HCT116 (cell line): Measurements from ENCODE around the gene SH2D3C. TPM values are rescaled to one million over a fixed set of nuclear protein-coding genes. Genes with fewer than 3 reads are reported as not detected.

ENCODE experiments used
- ATAC-seq: fragments of 200-7000 bp; cut with Tn5 transposase; 2 replicates; pipeline ENCODE4 v1.9.1; 2020; ENCODE audit warnings: mild to moderate bottlenecking, moderate library complexity
- BruUV-seq: library from RNA; stranded (reverse); fragments of 400-500 nt; replicated peaks from 2 replicates; lab custom pipeline; 2021; lab: Mats Ljungman, UMichigan
- CTCF ChIA-PET: fragments of 300-600 bp; sonication (Branson Sonifier 250); formaldehyde crosslinking; loops from one replicate; lab custom pipeline; 2021; ENCODE audit warnings: antibody characterized with exemption; lab: Charles Lee
- POLR2A ChIA-PET: fragments of 300-600, 350-600 bp; sonication (Branson Sonifier 250); formaldehyde crosslinking; loops from one replicate; lab custom pipeline; 2021; ENCODE audit warnings: antibody characterized with exemption; lab: Charles Lee
- RAD21 ChIA-PET, 2 experiments: fragments of 300-600 bp; sonication (Branson Sonifier 250); formaldehyde crosslinking; loops; one replicate each; lab custom pipeline; 2023; ENCODE audit warnings: low total read pairs in 2 of 2; ENCODE audit not compliant: uncharacterized antibody in 2 of 2, unreplicated experiment in 2 of 2, low non-redundant PET in 1 of 2; lab: Charles Lee
- DNase-seq: peaks from one replicate; pipeline ENCODE4 v3.0.0-alpha.2; 2010; ENCODE audit warnings: low read depth, low spot score
- H2AFZ ChIP-seq: fragments of 200-600 bp; shearing (Covaris generic), sonication (generic); 2 replicates; pipeline ENCODE4 v1.6.1; 2017; ENCODE audit warnings: low read depth, mixed run types, mixed read lengths, antibody characterized with exemption, low read length; ENCODE audit not compliant: poor library complexity, severe bottlenecking
- H3K27ac ChIP-seq: 2 replicates; pipeline ENCODE4 v1.5.1; 2012; ENCODE audit warnings: low read depth, low read length
- H3K27me3 ChIP-seq: fragments of 200-600 bp; sonication (generic); 2 replicates; pipeline ENCODE4 v1.6.1; 2016; ENCODE audit warnings: mixed run types, low read length, mixed read lengths; ENCODE audit not compliant: insufficient read depth
- H3K36me3 ChIP-seq, 2 experiments: fragments of 200-500 bp in 1 of 2; fragments of 200-600 bp in 1 of 2; sonication (Bioruptor generic) in 1 of 2; sonication (generic) in 1 of 2; 2 replicates each; pipeline versions ENCODE4 v1.5.1 to v1.6.1; 2014 to 2016; ENCODE audit warnings: low read length in 2 of 2, inconsistent platforms in 1 of 2, mixed read lengths in 1 of 2, mixed run types in 1 of 2; ENCODE audit not compliant: insufficient read depth in 2 of 2, control insufficient read depth in 1 of 2
- H3K4me1 ChIP-seq, 2 experiments: fragments of 200-600 bp in 1 of 2; sonication (generic) in 1 of 2; 2 replicates each; pipeline versions ENCODE4 v1.5.1 to v1.6.1; 2012 to 2017; ENCODE audit warnings: low read length in 2 of 2, inconsistent platforms in 1 of 2, mild to moderate bottlenecking in 1 of 2, mixed read lengths in 1 of 2, mixed run types in 1 of 2, moderate library complexity in 1 of 2; ENCODE audit not compliant: insufficient read depth in 2 of 2, control insufficient read depth in 1 of 2
- H3K4me2 ChIP-seq: fragments of 200-600 bp; sonication (generic); 2 replicates; pipeline ENCODE4 v1.6.1; 2017; ENCODE audit warnings: mixed run types, low read length, mixed read lengths
- H3K4me3 ChIP-seq, 2 experiments: fragments of 200-600 bp in 1 of 2; sonication (generic) in 1 of 2; replicated peaks in 1 of 2; 2 replicates each; pipeline ENCODE4 v1.5.1; 2011 to 2016; ENCODE audit warnings: low read length in 2 of 2, control low read depth in 1 of 2, low read depth in 1 of 2, mild to moderate bottlenecking in 1 of 2, mixed read lengths in 1 of 2, mixed run types in 1 of 2
- H3K79me2 ChIP-seq: fragments of 200-600 bp; sonication (generic); 2 replicates; pipeline ENCODE4 v1.6.1; 2017; ENCODE audit warnings: mild to moderate bottlenecking, mixed run types, low read length, moderate library complexity, mixed read lengths; ENCODE audit not compliant: insufficient read depth
- H3K9ac ChIP-seq: fragments of 200-600 bp; sonication (generic); 2 replicates; pipeline ENCODE4 v1.6.1; 2016; ENCODE audit warnings: low read length, mixed read lengths
- H3K9me2 ChIP-seq: fragments of 200-600 bp; sonication (generic), shearing (Covaris generic); 2 replicates; pipeline ENCODE4 v1.6.1; 2017; ENCODE audit warnings: mixed run types, mild to moderate bottlenecking, moderate library complexity; ENCODE audit not compliant: insufficient read depth
- H3K9me3 ChIP-seq, 2 experiments: fragments of 200-500 bp in 1 of 2; fragments of 200-600 bp in 1 of 2; sonication (Bioruptor generic) in 1 of 2; sonication (generic) in 1 of 2; 2 replicates each; pipeline ENCODE4 v1.6.1; 2014 to 2017; ENCODE audit warnings: low read length in 2 of 2, mixed read lengths in 2 of 2, inconsistent platforms in 1 of 2, low read depth in 1 of 2, mild to moderate bottlenecking in 1 of 2, mixed run types in 1 of 2, moderate library complexity in 1 of 2; ENCODE audit not compliant: control insufficient read depth in 1 of 2, insufficient read depth in 1 of 2
- H4K20me1 ChIP-seq: fragments of 200-600 bp; sonication (generic), shearing (Covaris generic); 2 replicates; pipeline ENCODE4 v1.6.1; 2017; ENCODE audit warnings: mixed run types, mild to moderate bottlenecking, moderate library complexity; ENCODE audit not compliant: insufficient read depth
- ATF3 ChIP-seq: IDR thresholded peaks from 2 replicates; pipeline ENCODE4 v1.6.1; 2012
- CBX3 ChIP-seq: IDR thresholded peaks from 2 replicates; pipeline ENCODE4 v1.6.1; 2012; ENCODE audit warnings: low read depth
- CEBPB ChIP-seq: IDR thresholded peaks from 2 replicates; pipeline ENCODE4 v1.6.1; 2012; ENCODE audit warnings: low read depth
- CTCF ChIP-seq, 3 experiments: fragments of 200-600 bp in 1 of 3; sonication (generic) in 1 of 3; IDR thresholded peaks in 2 of 3; conservative IDR thresholded peaks in 1 of 3; 2 replicates each; pipeline ENCODE4 v1.5.1; 2012 to 2017; ENCODE audit warnings: low read depth in 2 of 3, low read length in 2 of 3, antibody characterized with exemption in 1 of 3, borderline replicate concordance in 1 of 3, control low read depth in 1 of 3, mild to moderate bottlenecking in 1 of 3, mixed read lengths in 1 of 3, mixed run types in 1 of 3, moderate library complexity in 1 of 3; ENCODE audit not compliant: insufficient read depth in 1 of 3
- EGR1 ChIP-seq: IDR thresholded peaks from 2 replicates; pipeline ENCODE4 v1.6.1; 2012; ENCODE audit warnings: low read depth
- ELF1 ChIP-seq: IDR thresholded peaks from 2 replicates; pipeline ENCODE4 v1.6.1; 2012; ENCODE audit warnings: low read depth, borderline replicate concordance
- EZH2 ChIP-seq: fragments of 200-600 bp; sonication (generic); IDR thresholded peaks from 2 replicates; pipeline ENCODE4 v1.6.1; 2017; ENCODE audit warnings: antibody characterized with exemption, mixed run types
- EZH2phosphoT487 ChIP-seq: fragments of 200-600 bp; IDR thresholded peaks from 2 replicates; pipeline ENCODE4 v1.6.1; 2018; ENCODE audit warnings: antibody characterized with exemption, borderline replicate concordance
- FOSL1 ChIP-seq: IDR thresholded peaks from 2 replicates; pipeline ENCODE4 v1.6.1; 2012; ENCODE audit warnings: low read depth
- MAX ChIP-seq: IDR thresholded peaks from 2 replicates; pipeline ENCODE4 v1.6.1; 2012
- POLR2A ChIP-seq: IDR thresholded peaks from 2 replicates; pipeline ENCODE4 v1.7.0; 2011; ENCODE audit warnings: borderline replicate concordance; ENCODE audit not compliant: insufficient read depth, insufficient read length; ENCODE audit errors: extremely low read depth
- POLR2AphosphoS5 ChIP-seq: IDR thresholded peaks from 2 replicates; pipeline ENCODE4 v1.6.1; 2011; ENCODE audit warnings: mild to moderate bottlenecking, low read depth, low read length, moderate library complexity
- RAD21 ChIP-seq: IDR thresholded peaks from 2 replicates; pipeline ENCODE4 v1.6.1; 2012; ENCODE audit warnings: low read depth, mild to moderate bottlenecking
- SIN3A ChIP-seq: IDR thresholded peaks from 2 replicates; pipeline ENCODE4 v1.6.1; 2012; ENCODE audit warnings: low read depth
- SP1 ChIP-seq: IDR thresholded peaks from 2 replicates; pipeline ENCODE4 v1.6.1; 2012; ENCODE audit warnings: low read depth
- YY1 ChIP-seq: IDR thresholded peaks from 2 replicates; pipeline ENCODE4 v1.6.1; 2011; ENCODE audit warnings: low read length, low read depth, moderate library complexity, mild to moderate bottlenecking; ENCODE audit not compliant: insufficient replicate concordance; ENCODE audit errors: extremely low read depth
- ZFX ChIP-seq: fragments of 450-650 bp; IDR thresholded peaks from 2 replicates; pipeline ENCODE4 v1.6.1; 2017
- ZNF274 ChIP-seq: fragments of 200-500 bp; sonication (Bioruptor generic); IDR thresholded peaks from 2 replicates; pipeline ENCODE4 v1.6.1; 2014; ENCODE audit warnings: mild to moderate bottlenecking, low read depth, low read length, inconsistent platforms
- intact Hi-C: fragments of 100-400 bp; cut with micrococcal nuclease; formaldehyde crosslinking; loops from 2 replicates; pipeline ENCODE4 v1.10.0; 2022
- total RNA-seq: library from RNA; stranded (reverse); gene quantifications from one replicate; pipeline ENCODE4 v1.2.1, GENCODE V29; 2021; ENCODE audit not compliant: unreplicated experiment

SH2D3C gene
- total RNA-seq, 1 experiment from 2014 or later: 1.3 TPM

GRCh38 chr9:127739614-127740330 is 38.7 kb downstream of the SH2D3C start:
- no peaks in the 10 kb centered on the region for H4K20me1 ChIP-seq
- TF ChIP-seq CBX3 (no peak), ELF1 (no peak), ZNF274 (no peak), YY1 (no peak), RAD21 (no peak), ZFX (no peak), SIN3A (no peak), MAX (no peak), EGR1 (no peak), SP1 (no peak), EZH2 (no peak), POLR2AphosphoS5 (no peak), FOSL1 (no peak), ATF3 (no peak), EZH2phosphoT487 (no peak), CEBPB (no peak), POLR2A (no peak), CTCF (IDR thresholded peaks at IDR 0.05 in 2 of 3, conservative IDR thresholded peaks at IDR 0.05 in 1 of 3; ENCODE audit: borderline replicate concordance in 1 of 3, insufficient read depth in 1 of 3, low read depth in 2 of 3, low read length in 2 of 3) (no peak)
- H3K4me1 ChIP-seq: peaks cover 18 to 37% of the 10 kb centered on the region in 2 experiments
- no peak overlapping the region for H2AFZ ChIP-seq
- H3K36me3 ChIP-seq: no peaks in the 10 kb centered on the region
- peak overlapping the region; percentile 39 for H3K27ac ChIP-seq
- DNase-seq (no peak), ATAC-seq (no peak)
- peak overlapping the region; percentile 73; the same call in 1 of the 2 replicates for H3K4me2 ChIP-seq
- RAD21 ChIA-PET: no interaction called here
- no peaks in the 10 kb centered on the region for H3K27me3 ChIP-seq
- H3K4me3 ChIP-seq: no peak overlapping the region
- H3K9ac ChIP-seq: 0 out of 2 replicates have a peak overlapping the region, but pooled peaks have one; percentile 46
- intact Hi-C loops: no loop called here
- no peaks in the 10 kb centered on the region for H3K9me3 ChIP-seq
- no TSS peak for BruUV-seq
- POLR2A ChIA-PET: interaction anchor here (1.0 kb wide), 1 partner anchor 41 kb away, joined by 4 read pairs; no protein-coding TSS in a partner anchor
- CTCF ChIA-PET: interaction anchor here (1.2 to 1.7 kb wide), 3 partner anchors 31 to 182 kb away, joined by 3 to 8 read pairs (median 7); no protein-coding TSS in a partner anchor
- H3K79me2 ChIP-seq: no peaks in the 10 kb centered on the region
- no peaks in the 10 kb centered on the region for H3K9me2 ChIP-seq
